Measurements from ENCODE around the gene SYNPO.

The SYNPO gene

GRCh38 chr5:150638488-150639376 lies 1.7 kb upstream of the SYNPO start:
- ChIA-PET POLR2A (no interaction called here), CTCF (interaction anchor here (1.2 to 2.6 kb wide), 7 partner anchors 10 to 208 kb away, joined by 3 to 13 read pairs (median 4); partner anchors contain the start of gene IRGM)
- TF ChIP-seq CTCF (IDR thresholded peaks at IDR 0.05; ENCODE audit: control extremely low read depth, extremely low read depth, low read depth, missing control alignments) = no peak
- no peak for DNase-seq (ENCODE audit: extremely low spot score)

- ChIA-PET POLR2A (no interaction called here), CTCF (interaction anchor here (1.2 to 2.6 kb wide), 6 partner anchors 10 to 207 kb away, joined by 3 to 13 read pairs (median 4); partner anchors contain the start of gene IRGM)
- no peak for DNase-seq (ENCODE audit: extremely low spot score)
Observed at GRCh38 chr5:150639377-150639692, 1.1 kb upstream of the SYNPO start.

DNA sequence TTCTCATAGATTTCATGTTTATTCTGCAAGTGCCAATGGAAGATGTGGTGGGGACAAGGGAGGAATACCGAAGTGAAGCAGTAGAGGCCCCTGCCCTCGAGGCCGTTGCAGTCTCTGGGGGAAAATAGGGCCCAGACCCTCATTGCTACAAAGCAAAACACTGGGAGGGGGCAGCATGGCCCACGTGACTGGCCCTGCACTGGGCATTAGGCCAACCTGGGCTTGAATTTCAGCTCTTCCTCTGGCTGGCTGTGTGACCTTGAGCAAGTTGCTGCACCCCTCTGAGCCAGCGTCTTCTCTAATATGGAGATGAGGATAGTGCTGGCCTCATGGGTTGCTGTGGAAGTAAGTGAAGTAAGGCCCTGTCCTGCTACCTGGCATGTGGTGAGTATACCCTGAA lies 709 bp upstream of the SYNPO start:
- TF ChIP-seq CTCF (IDR thresholded peaks at IDR 0.05; ENCODE audit: control extremely low read depth, extremely low read depth, low read depth, missing control alignments) = no peak
- no peak for DNase-seq (ENCODE audit: extremely low spot score)
- POLR2A ChIA-PET = no interaction called here
- CTCF ChIA-PET = interaction anchor here (1.4 to 2.6 kb wide), 4 partner anchors 35 to 207 kb away, joined by 3 to 13 read pairs (median 4); partner anchors contain the start of gene IRGM

More at GRCh38 chr5:150639377-150639692, 1.1 kb upstream of the SYNPO start:
- no peak for TF ChIP-seq CTCF (IDR thresholded peaks at IDR 0.05; ENCODE audit: control extremely low read depth, extremely low read depth, low read depth, missing control alignments)

DNA sequence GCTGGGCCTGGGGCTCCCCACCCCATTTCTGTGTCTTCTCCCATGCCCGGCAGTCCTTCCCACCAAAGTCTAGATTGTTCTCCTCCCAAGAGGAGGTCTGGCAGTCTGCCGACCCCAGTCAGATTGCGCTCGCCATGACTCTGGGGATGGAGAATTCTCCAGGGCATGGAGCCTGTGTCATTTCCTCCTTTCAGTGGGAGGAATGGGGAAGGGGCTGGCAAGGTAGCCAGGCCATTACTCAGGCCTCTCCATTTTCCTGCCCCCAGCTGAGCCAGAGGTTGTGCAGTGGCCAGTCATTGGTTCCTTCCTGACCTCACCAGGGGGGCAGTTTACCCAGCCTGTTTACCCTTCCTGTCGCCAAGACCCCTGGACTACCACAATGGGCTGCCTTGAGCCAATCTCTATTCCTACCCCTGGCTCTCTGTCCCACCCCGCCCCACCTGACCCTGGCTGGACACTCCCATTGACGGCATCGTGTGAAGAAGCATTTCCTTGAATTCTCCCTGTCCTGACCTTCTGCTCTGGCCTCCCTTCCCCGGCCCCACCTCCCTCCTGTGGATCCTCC lies 628 bp downstream of the SYNPO start:
- CTCF ChIA-PET = interaction anchor here (1.9 to 3.9 kb wide), 2 partner anchors 12 to 81 kb away, joined by 7 to 12 read pairs; no protein-coding TSS in a partner anchor
- no peak for DNase-seq (ENCODE audit: extremely low spot score)
- POLR2A ChIA-PET = interaction anchor here (0.6 kb wide), 1 partner anchor 162 kb away, joined by 3 read pairs; no protein-coding TSS in a partner anchor
- TF ChIP-seq CTCF (IDR thresholded peaks at IDR 0.05; ENCODE audit: control extremely low read depth, extremely low read depth, low read depth, missing control alignments) = no peak

DNA sequence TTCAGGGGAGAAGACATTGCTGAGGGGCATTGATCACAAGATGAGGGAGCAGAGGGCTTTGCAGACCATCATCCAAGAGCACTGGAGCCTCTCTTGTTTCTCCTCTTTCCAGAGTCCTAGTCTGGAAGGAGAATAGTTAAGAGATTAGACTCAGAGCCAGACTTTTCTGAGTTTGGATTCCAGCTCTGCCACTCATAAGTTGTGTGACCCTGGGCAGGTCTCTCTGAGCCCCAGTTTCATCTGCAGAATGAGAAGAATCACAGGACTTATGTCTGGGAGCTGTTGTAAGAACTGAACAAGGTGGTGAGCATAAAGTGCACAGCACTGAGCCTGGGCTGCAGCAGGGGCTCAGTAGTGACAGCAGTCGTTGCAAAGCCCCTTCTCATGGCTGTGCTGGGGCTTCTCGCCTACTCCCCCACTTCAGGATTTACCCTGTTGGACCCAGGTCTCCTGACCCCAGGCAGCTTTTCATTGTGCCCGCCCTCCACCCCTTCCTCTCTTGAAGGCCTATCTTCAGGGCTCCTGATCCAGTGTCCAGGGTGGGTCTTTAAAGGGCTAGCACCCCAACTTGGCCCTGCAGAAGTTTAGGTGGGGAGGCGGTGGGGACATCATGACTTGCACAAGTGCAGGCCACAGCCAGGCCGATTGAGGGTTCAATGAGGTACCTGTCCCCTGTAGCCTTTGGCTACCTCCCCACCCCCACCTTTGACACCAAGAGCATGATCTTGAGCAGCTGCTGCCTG lies 1.5 kb downstream of the SYNPO start:
- ChIA-PET POLR2A (interaction anchor here (0.6 kb wide), 1 partner anchor 162 kb away, joined by 3 read pairs; no protein-coding TSS in a partner anchor), CTCF (interaction anchor here (0.7 to 3.9 kb wide), 8 partner anchors 8 to 205 kb away, joined by 3 to 12 read pairs (median 6); no protein-coding TSS in a partner anchor)
- DNase-seq (ENCODE audit: extremely low spot score) = no peak
- TF ChIP-seq CTCF (IDR thresholded peaks at IDR 0.05; ENCODE audit: control extremely low read depth, extremely low read depth, low read depth, missing control alignments) = no peak

DNA sequence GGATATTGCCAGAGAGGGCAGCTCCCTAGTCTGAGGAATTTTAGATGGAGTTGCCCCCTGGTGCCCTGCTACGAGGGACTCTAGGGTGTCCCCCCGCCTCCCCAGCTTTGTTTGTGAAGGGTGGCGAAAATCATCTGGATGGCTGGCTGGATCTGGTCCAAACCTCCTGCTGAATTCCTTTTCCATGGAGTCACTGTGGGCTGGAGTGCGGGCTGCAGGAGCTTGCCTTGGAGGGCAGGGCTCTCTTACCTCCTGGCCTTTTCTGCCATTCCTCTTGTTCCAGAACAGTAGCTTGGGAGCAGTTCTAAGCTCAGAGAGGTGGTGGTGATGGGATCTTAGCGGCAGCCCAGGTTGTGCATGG lies 2.1 kb downstream of the SYNPO start:
- no peak for DNase-seq (ENCODE audit: extremely low spot score)
- ChIA-PET CTCF (interaction anchor here (0.7 to 3.9 kb wide), 8 partner anchors 9 to 205 kb away, joined by 3 to 12 read pairs (median 6); no protein-coding TSS in a partner anchor), POLR2A (no interaction called here)
- no peak for TF ChIP-seq CTCF (IDR thresholded peaks at IDR 0.05; ENCODE audit: control extremely low read depth, extremely low read depth, low read depth, missing control alignments)

Data from GM10248 (cell line).